NCI-H2107 treated with DMSO at 0.1 percent for 48 hours (cell line): ENCODE data around the gene NPEPPS.
A peak's percentile ranks its signal among the peaks of the same experiment; 100 is the strongest.

Experiments used
- DNase-seq: peaks from one replicate; lab custom pipeline; 2025; ENCODE audit not compliant: unreplicated experiment; lab: John Stamatoyannopoulos, UW

Gene NPEPPS

DNA sequence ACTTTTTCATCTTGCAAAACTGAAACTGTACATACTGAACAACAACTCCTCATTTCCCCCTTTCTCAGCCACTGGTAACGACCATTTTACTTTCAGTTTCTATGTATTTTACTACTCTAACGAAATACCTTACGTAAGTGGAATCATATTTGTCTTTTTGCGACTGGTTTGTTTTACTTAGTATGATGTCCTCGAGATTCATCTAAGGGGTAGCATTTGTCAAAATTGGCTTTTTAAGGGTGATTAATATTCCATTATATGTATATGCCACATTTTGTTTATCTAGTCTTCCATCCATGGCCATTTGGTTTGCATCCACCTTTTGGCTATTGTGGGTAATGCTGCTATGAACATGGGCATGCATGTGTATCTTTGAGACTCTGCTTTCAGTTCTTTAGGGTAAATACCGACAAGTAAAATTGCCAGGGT, 129.2 kb downstream of the NPEPPS start:
- DNase-seq, result no peak

GRCh38 chr17:47663912-47664623, 133.2 kb downstream of the NPEPPS start:
- DNase-seq, result peak; percentile 75

- DNase-seq, result no peak
Measured at GRCh38 chr17:47664624-47664941, 133.7 kb downstream of the NPEPPS start.

DNA sequence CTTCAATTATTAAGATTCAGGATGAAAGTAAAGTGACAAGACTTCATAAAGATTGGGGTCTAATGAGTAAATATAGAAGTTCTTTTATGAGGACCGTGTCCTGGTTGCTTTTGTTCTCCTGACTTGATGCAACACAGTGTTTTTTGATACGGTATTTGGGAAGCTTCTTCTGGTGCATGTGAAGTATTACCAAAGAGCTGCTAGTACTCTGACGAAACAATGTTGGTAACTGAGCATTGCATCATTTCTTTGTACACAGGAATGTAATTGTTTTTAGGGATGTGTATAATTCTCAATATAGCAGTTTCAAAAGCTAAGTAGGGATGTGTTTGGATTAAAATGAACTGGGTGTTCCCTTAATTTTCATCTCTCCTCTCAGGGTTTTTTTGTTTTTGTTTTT, 134.7 kb downstream of the NPEPPS start:
- DNase-seq, result no peak

- DNase-seq, result no peak
Measured at GRCh38 chr17:47669081-47669480, 138.2 kb downstream of the NPEPPS start.

DNA sequence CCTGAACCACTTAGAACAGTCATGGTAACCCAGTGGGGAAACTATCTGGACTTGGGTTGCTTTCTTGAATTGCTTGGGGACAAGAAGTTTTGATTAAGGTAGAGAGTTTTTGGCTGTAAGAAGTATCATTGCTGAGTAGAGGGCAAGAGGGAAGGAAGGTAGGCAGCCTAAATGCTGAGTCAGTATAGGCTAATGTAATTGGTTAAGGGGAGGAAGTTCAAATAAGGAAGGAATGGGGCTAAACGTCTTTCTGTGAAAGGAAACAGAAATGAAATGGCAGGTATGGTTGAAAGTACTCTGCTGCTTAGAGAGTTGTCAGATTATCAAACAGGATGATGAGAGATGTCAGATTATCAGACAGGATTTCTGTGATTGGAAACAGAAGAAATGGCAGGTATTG, 139.2 kb downstream of the NPEPPS start:
- DNase-seq, result no peak
